ENCODE results near the gene CR1L. TPM values are rescaled to one million over a fixed set of nuclear protein-coding genes. Genes with fewer than 3 reads are reported as not detected.
"Not testable (repeated sequence)": the region's sequence is repeated elsewhere in the genome, so short reads cannot be mapped to it uniquely, and the experiment has no call there.

CR1L gene
- total RNA-seq, 5 donors from 2014 or later (not counting 1 experiment from before 2014, with no cell fraction given) = 0.20 to 0.37 TPM; not detected in 3

DNA sequence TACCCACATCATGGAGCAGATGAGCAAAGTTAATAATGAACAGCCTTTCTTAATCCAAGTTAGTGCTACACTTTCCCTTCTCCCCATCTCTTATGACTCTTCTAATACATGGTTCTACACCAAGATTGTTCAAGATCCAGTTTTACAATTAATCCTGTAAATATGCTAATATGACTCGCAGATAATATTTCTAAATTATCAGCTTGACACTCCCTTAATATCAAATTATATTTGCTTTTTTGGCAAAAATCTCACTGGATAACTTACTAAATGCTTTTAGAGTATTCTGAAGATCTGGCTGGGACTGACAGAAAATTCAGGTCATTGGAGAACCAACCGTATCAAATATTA is 24.4 kb upstream of the CR1L start:
- H3K9me3 Mint-ChIP-seq = peaks cover 0 to 6% (median 0%) of the 10 kb centered on the region in 3 donors
- Histone ChIP-seq H3K4me1 (ENCODE audit: control insufficient read depth in 1 of 2, extremely low read depth in 1 of 2, insufficient read depth in 2 of 2, low read length in 2 of 2) (no peaks in the 10 kb centered on the region), H3K9me3 (no peaks in the 10 kb centered on the region), H3K36me3 (ENCODE audit: control insufficient read depth in 2 of 2, extremely low read depth in 1 of 2, insufficient read depth in 1 of 2, low read length in 1 of 2) (no peaks in the 10 kb centered on the region), H3K27me3 (replicated peaks in 1 of 2; ENCODE audit: control insufficient read depth in 2 of 2, extremely low read depth in 1 of 2, insufficient read depth in 2 of 2, low read length in 1 of 2) (peaks cover 0 to 4% of the 10 kb centered on the region in 2 experiments), H3K27ac (ENCODE audit: low read length) (no peak overlapping the region), H3K4me3 (ENCODE audit: control insufficient read depth in 1 of 2, extremely low read depth in 1 of 2, low read length in 1 of 2) (no peak overlapping the region)
- peaks cover 7% of the 10 kb centered on the region for H3K36me3 Mint-ChIP-seq
- CTCF ChIA-PET = interaction anchor here (0.6 to 1.3 kb wide), 6 partner anchors 8 to 265 kb away, joined by 3 to 6 read pairs (median 4); no protein-coding TSS in a partner anchor
- DNase-seq (no peak), ATAC-seq (replicated peaks in 1 of 4) (no peak)
- H3K27ac Mint-ChIP-seq = no peak overlapping the region
- H3K27me3 Mint-ChIP-seq = peaks cover 0 to 4% of the 10 kb centered on the region in 2 donors
- H3K4me1 Mint-ChIP-seq = peaks cover 0 to 5% (median 2%) of the 10 kb centered on the region in 3 donors
- no peak overlapping the region for H3K4me3 Mint-ChIP-seq
- POLR2A ChIA-PET = interaction anchor here in 1 of 2 donors (0.6 kb wide), 1 partner anchor 87 kb away, joined by 4 read pairs; no protein-coding TSS in a partner anchor
- WGBS (ENCODE audit: insufficient coverage) = no CpG with 5 or more reads among the region's 2 CpGs

GRCh38 chr1:207625504-207626071 is 19.3 kb upstream of the CR1L start:
- H3K27me3 Mint-ChIP-seq; H3K27ac ChIP-seq (ENCODE audit: low read length); H3K36me3 Mint-ChIP-seq; CTCF ChIA-PET; ATAC-seq (replicated peaks in 1 of 4); POLR2A ChIA-PET; H3K27ac Mint-ChIP-seq; H3K4me1 Mint-ChIP-seq; H3K9me3 Mint-ChIP-seq; H3K9me3 ChIP-seq; H3K27me3 ChIP-seq (replicated peaks in 1 of 2; ENCODE audit: control insufficient read depth in 2 of 2, extremely low read depth in 1 of 2, insufficient read depth in 2 of 2, low read length in 1 of 2); H3K4me3 ChIP-seq (ENCODE audit: control insufficient read depth in 1 of 2, extremely low read depth in 1 of 2, low read length in 1 of 2); H3K36me3 ChIP-seq (ENCODE audit: control insufficient read depth in 2 of 2, extremely low read depth in 1 of 2, insufficient read depth in 1 of 2, low read length in 1 of 2); DNase-seq; H3K4me1 ChIP-seq (ENCODE audit: control insufficient read depth in 1 of 2, extremely low read depth in 1 of 2, insufficient read depth in 2 of 2, low read length in 2 of 2); H3K4me3 Mint-ChIP-seq: not testable (repeated sequence)
- no CpG with 5 or more reads among the region's 1 CpG for WGBS (ENCODE audit: insufficient coverage)

DNA sequence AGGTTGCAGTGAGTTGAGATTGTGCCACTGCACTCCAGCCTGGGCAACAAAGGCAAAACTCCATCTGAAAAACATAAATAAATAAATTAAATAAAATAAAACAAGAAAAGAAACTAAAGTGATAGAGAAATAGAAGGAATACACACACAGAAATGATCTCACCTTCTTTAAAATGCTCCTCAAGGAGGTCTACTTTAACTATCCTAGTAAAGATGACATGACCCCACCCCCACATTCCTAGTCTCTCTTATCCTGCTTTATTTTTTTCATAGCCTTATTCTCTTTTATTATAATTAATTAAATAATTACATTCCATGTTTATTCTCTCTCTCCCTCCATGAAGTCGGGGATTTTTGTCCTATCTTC is 18.0 kb upstream of the CR1L start:
- Histone ChIP-seq H3K27ac (ENCODE audit: low read length) (no peak overlapping the region), H3K4me1 (ENCODE audit: control insufficient read depth in 1 of 2, extremely low read depth in 1 of 2, insufficient read depth in 2 of 2, low read length in 2 of 2) (no peaks in the 10 kb centered on the region), H3K9me3 (no peaks in the 10 kb centered on the region), H3K27me3 (replicated peaks in 1 of 2; ENCODE audit: control insufficient read depth in 2 of 2, extremely low read depth in 1 of 2, insufficient read depth in 2 of 2, low read length in 1 of 2) (no peaks in the 10 kb centered on the region), H3K4me3 (ENCODE audit: control insufficient read depth in 1 of 2, extremely low read depth in 1 of 2, low read length in 1 of 2) (no peak overlapping the region), H3K36me3 (ENCODE audit: control insufficient read depth in 2 of 2, extremely low read depth in 1 of 2, insufficient read depth in 1 of 2, low read length in 1 of 2) (no peaks in the 10 kb centered on the region)
- ChIA-PET CTCF (no interaction called here), POLR2A (no interaction called here)
- WGBS (ENCODE audit: insufficient coverage) = no CpG with 5 or more reads among the region's 1 CpG
- H3K4me1 Mint-ChIP-seq = no peaks in the 10 kb centered on the region
- H3K36me3 Mint-ChIP-seq = peaks cover 7% of the 10 kb centered on the region
- H3K9me3 Mint-ChIP-seq = peaks cover 0 to 6% (median 0%) of the 10 kb centered on the region in 3 donors
- DNase-seq (no peak), ATAC-seq (replicated peaks in 1 of 4) (no peak)
- no peak overlapping the region for H3K4me3 Mint-ChIP-seq
- H3K27me3 Mint-ChIP-seq = no peaks in the 10 kb centered on the region
- no peak overlapping the region for H3K27ac Mint-ChIP-seq

DNA sequence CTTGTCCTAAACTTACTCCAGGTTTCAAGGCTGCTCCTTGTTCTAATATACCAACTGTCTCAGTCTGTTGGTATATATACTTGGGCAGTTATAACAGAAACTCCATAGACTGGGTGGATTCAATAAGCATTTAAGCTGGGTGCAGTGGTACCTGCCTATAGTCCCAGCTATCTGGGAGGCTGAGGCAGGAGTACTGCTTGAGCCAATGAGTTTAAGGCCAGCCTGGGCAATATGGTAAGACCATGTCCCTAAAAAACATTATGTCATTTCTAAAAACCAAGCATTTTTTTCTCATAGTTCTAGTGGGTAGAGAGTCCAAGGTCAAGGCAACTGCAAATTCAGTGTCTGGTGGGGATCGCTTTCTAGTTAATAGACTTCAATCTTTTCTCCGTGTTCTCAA is 17.4 kb upstream of the CR1L start:
- Mint-ChIP-seq H3K4me1 (no peaks in the 10 kb centered on the region), H3K27ac (no peak overlapping the region), H3K4me3 (no peak overlapping the region), H3K27me3 (no peaks in the 10 kb centered on the region), H3K36me3 (peaks cover 7% of the 10 kb centered on the region), H3K9me3 (peaks cover 0 to 6% (median 0%) of the 10 kb centered on the region in 3 donors)
- Histone ChIP-seq H3K4me3 (ENCODE audit: control insufficient read depth in 1 of 2, extremely low read depth in 1 of 2, low read length in 1 of 2) (no peak overlapping the region), H3K9me3 (no peaks in the 10 kb centered on the region), H3K27ac (ENCODE audit: low read length) (no peak overlapping the region), H3K27me3 (replicated peaks in 1 of 2; ENCODE audit: control insufficient read depth in 2 of 2, extremely low read depth in 1 of 2, insufficient read depth in 2 of 2, low read length in 1 of 2) (no peaks in the 10 kb centered on the region), H3K36me3 (ENCODE audit: control insufficient read depth in 2 of 2, extremely low read depth in 1 of 2, insufficient read depth in 1 of 2, low read length in 1 of 2) (no peaks in the 10 kb centered on the region), H3K4me1 (ENCODE audit: control insufficient read depth in 1 of 2, extremely low read depth in 1 of 2, insufficient read depth in 2 of 2, low read length in 2 of 2) (no peaks in the 10 kb centered on the region)
- WGBS (ENCODE audit: insufficient coverage) = no CpG with 5 or more reads among the region's 2 CpGs
- CTCF ChIA-PET = no interaction called here
- DNase-seq (no peak), ATAC-seq (replicated peaks in 1 of 4) (no peak)
- POLR2A ChIA-PET = no interaction called here

GRCh38 chr1:207628776-207629175 is 16.2 kb upstream of the CR1L start:
- H3K27me3 Mint-ChIP-seq = peaks cover 0 to 2% of the 10 kb centered on the region in 2 donors
- peaks cover 0 to 6% (median 0%) of the 10 kb centered on the region in 3 donors for H3K9me3 Mint-ChIP-seq
- H3K4me3 ChIP-seq (ENCODE audit: control insufficient read depth in 1 of 2, extremely low read depth in 1 of 2, low read length in 1 of 2) = no peak overlapping the region
- H3K4me1 Mint-ChIP-seq = no peaks in the 10 kb centered on the region
- no peaks in the 10 kb centered on the region for H3K36me3 ChIP-seq (ENCODE audit: control insufficient read depth in 2 of 2, extremely low read depth in 1 of 2, insufficient read depth in 1 of 2, low read length in 1 of 2)
- WGBS (ENCODE audit: insufficient coverage) = no CpG with 5 or more reads among the region's 5 CpGs
- ChIA-PET POLR2A (no interaction called here), CTCF (interaction anchor here in 1 of 2 donors (0.7 kb wide), 1 partner anchor 8 kb away, joined by 4 read pairs; no protein-coding TSS in a partner anchor)
- no peaks in the 10 kb centered on the region for H3K4me1 ChIP-seq (ENCODE audit: control insufficient read depth in 1 of 2, extremely low read depth in 1 of 2, insufficient read depth in 2 of 2, low read length in 2 of 2)
- no peak overlapping the region for H3K4me3 Mint-ChIP-seq
- H3K9me3 ChIP-seq = no peaks in the 10 kb centered on the region
- no peaks in the 10 kb centered on the region for H3K27me3 ChIP-seq (replicated peaks in 1 of 2; ENCODE audit: control insufficient read depth in 2 of 2, extremely low read depth in 1 of 2, insufficient read depth in 2 of 2, low read length in 1 of 2)
- peaks cover 10% of the 10 kb centered on the region for H3K36me3 Mint-ChIP-seq
- no peak overlapping the region for H3K27ac Mint-ChIP-seq
- DNase-seq = no peak
- no peak for ATAC-seq (replicated peaks in 1 of 4)
- no peak overlapping the region for H3K27ac ChIP-seq (ENCODE audit: low read length)

DNA sequence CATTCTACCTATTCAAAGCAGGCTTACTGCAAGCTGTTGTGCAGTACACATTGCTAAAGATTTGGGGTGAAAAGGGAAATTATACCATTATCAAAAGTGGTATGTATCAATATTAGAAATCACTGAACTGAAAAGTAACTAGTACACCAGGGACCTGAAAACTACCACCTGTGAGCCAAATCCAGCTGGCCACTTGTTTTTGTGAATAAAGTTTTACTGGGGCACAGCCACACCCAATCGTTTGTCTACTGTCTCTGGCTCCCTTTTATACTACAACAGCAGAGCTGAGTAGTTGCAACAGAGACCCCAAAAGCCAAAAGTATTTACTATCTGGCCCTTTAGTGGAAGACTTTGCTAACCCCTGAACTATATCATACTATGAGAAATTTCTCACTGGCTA is 13.8 kb upstream of the CR1L start:
- peaks cover 6% of the 10 kb centered on the region for H3K36me3 Mint-ChIP-seq
- Histone ChIP-seq H3K4me1 (ENCODE audit: control insufficient read depth in 1 of 2, extremely low read depth in 1 of 2, insufficient read depth in 2 of 2, low read length in 2 of 2) (no peaks in the 10 kb centered on the region), H3K27ac (ENCODE audit: low read length) (no peak overlapping the region), H3K27me3 (replicated peaks in 1 of 2; ENCODE audit: control insufficient read depth in 2 of 2, extremely low read depth in 1 of 2, insufficient read depth in 2 of 2, low read length in 1 of 2) (no peaks in the 10 kb centered on the region), H3K9me3 (no peaks in the 10 kb centered on the region), H3K4me3 (ENCODE audit: control insufficient read depth in 1 of 2, extremely low read depth in 1 of 2, low read length in 1 of 2) (no peak overlapping the region), H3K36me3 (ENCODE audit: control insufficient read depth in 2 of 2, extremely low read depth in 1 of 2, insufficient read depth in 1 of 2, low read length in 1 of 2) (no peaks in the 10 kb centered on the region)
- WGBS (ENCODE audit: insufficient coverage) = no CpG with 5 or more reads among the region's 1 CpG
- H3K27ac Mint-ChIP-seq = no peak overlapping the region
- H3K27me3 Mint-ChIP-seq = peaks cover 0 to 5% of the 10 kb centered on the region in 2 donors
- ATAC-seq (replicated peaks in 1 of 4) (no peak), DNase-seq (no peak)
- H3K4me1 Mint-ChIP-seq = no peaks in the 10 kb centered on the region
- H3K9me3 Mint-ChIP-seq = no peaks in the 10 kb centered on the region
- H3K4me3 Mint-ChIP-seq = no peak overlapping the region
- ChIA-PET CTCF (interaction anchor here in 1 of 2 donors (0.7 kb wide), 1 partner anchor 551 kb away, joined by 3 read pairs; no protein-coding TSS in a partner anchor), POLR2A (no interaction called here)

DNA sequence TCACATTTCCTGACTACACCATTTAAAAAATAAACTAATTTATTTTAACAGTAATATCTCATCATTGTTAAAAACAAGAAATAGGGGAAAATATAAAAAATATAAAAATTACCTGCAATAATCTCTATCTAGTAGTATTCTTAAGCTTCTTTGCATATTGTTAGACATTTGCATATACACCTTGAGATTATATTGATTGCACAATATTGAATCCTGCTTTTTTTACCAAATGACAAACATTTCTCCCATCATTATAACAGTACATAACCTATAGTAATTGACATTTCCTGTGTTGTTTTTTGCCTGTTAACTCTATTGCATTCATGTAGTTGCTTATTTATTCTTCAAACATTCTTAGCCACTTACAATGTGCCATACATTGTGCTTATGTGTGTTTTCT is 11.7 kb upstream of the CR1L start:
- Histone ChIP-seq H3K27me3 (replicated peaks in 1 of 2; ENCODE audit: control insufficient read depth in 2 of 2, extremely low read depth in 1 of 2, insufficient read depth in 2 of 2, low read length in 1 of 2) (no peaks in the 10 kb centered on the region), H3K4me3 (ENCODE audit: control insufficient read depth in 1 of 2, extremely low read depth in 1 of 2, low read length in 1 of 2) (no peak overlapping the region), H3K27ac (ENCODE audit: low read length) (no peak overlapping the region), H3K4me1 (ENCODE audit: control insufficient read depth in 1 of 2, extremely low read depth in 1 of 2, insufficient read depth in 2 of 2, low read length in 2 of 2) (no peaks in the 10 kb centered on the region), H3K36me3 (ENCODE audit: control insufficient read depth in 2 of 2, extremely low read depth in 1 of 2, insufficient read depth in 1 of 2, low read length in 1 of 2) (no peaks in the 10 kb centered on the region), H3K9me3 (no peaks in the 10 kb centered on the region)
- H3K27ac Mint-ChIP-seq = no peak overlapping the region
- H3K4me1 Mint-ChIP-seq = no peaks in the 10 kb centered on the region
- ChIA-PET POLR2A (no interaction called here), CTCF (no interaction called here)
- no peak for ATAC-seq (replicated peaks in 1 of 4)
- peaks cover 1 to 8% of the 10 kb centered on the region in 2 donors for H3K27me3 Mint-ChIP-seq
- peaks cover 6% of the 10 kb centered on the region for H3K36me3 Mint-ChIP-seq
- H3K4me3 Mint-ChIP-seq = no peak overlapping the region
- DNase-seq = no peak
- no peaks in the 10 kb centered on the region for H3K9me3 Mint-ChIP-seq
